RKO (cell line): ENCODE results near the gene EPHB1.

Experiments used
- DNase-seq: peaks from one replicate; pipeline ENCODE4 v3.0.0-alpha.2; 2016; ENCODE audit warnings: low spot score

The EPHB1 gene

DNA sequence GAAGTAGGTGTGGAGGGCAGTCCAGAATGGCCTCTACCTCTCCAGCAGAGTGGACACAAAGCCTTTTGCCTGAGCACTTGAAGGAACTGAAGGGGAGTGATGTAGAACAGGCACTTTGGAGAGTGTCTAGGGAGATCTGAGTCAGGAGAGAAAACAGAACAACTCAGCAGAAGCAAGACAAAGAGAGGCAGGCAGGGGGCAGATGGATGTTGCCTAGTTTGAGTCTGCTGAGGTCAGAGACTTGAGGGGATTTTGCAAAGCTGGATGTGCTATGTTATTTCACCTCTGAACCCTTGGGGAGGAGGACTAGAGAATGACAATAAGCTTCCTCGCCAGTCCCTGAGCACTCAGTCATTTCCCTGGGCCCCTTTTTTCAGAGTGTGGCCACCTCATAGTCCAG is 366.4 kb downstream of the EPHB1 start:
- no peak for DNase-seq

DNA sequence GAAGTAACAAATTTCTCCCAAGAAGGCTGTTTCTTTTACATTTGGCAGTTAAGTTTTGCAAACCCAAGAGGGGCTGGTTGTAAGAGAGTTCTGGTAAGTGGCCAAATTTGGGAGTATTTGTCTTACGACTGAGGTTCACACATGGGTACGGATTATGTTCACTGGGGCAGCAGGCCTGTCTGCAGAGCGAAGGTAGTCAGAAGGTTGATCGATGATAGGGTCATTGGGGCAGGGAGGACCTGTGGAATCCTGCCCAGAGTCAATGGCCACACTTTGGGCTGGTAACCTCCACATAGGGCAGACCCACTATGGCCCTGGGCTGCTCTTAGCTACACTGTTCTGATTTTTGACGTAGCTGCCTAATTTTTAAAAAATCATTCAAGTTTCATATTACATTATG is 368.6 kb downstream of the EPHB1 start:
- DNase-seq, result no peak

DNA sequence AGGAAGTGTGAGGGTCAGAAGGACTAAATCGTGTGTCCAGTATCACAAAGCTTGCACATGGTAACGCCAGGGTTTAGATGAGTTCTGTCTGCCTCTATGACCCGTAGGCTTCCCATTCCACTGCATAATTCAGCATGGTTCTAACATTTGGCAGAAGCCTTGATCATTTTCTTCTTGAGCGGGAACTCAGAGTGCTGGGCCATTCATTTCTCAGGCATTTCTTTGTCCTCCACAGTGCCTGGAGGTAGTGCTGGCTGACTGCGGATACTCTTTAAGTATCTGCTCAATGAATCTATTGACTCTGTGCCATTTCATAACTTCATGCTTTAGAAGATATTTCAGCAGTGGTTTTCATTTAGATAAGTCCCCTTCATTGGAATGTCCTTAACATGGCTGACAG is 370.2 kb downstream of the EPHB1 start:
- no peak for DNase-seq

DNA sequence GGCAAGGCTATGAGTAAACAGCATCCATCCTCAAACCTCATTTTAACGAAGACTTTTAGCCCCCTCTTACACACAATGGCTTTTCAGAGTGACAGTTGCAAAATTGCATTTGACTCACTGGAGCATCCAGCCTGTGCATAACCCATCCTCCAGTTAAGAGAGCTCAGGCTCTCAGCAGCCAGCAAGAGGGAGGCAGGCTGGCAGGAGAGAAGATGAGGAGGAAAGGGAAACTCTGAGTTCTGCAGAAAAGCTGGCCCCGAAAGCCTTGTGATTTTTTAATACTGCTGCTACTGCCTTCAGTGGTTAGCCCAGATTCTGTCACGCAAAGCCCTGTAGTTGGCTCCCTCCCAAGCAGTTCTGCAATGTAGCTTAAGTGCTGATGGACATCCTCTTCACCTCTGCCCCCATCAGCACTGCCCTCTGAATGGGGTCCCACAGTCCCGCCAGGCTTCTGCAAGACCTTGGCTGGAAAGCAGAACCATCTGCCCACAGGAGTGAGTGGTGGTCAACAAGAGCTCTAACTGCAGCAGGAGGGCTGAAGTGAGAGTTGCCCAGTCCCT is 371.3 kb downstream of the EPHB1 start:
- DNase-seq, result no peak

DNA sequence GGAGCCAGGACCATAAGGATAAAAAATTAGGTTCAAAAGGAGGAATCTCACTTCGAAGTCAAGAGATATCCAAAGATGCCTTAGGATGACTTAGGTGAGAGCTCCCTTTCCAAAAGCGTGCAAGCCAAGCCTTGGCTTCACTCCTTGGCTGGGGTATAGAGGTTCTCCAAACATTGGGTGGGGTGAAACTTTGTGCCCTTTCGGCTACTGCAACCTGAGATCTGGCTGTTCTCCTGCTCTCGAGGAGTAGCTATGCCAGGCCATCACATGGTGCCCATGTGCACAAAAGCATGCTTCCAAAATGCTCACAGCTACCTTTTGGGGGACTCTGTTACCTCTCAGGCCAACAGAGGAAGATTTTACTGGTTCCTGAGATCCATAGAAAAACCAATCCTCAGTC is 373.8 kb downstream of the EPHB1 start:
- no peak for DNase-seq

DNA sequence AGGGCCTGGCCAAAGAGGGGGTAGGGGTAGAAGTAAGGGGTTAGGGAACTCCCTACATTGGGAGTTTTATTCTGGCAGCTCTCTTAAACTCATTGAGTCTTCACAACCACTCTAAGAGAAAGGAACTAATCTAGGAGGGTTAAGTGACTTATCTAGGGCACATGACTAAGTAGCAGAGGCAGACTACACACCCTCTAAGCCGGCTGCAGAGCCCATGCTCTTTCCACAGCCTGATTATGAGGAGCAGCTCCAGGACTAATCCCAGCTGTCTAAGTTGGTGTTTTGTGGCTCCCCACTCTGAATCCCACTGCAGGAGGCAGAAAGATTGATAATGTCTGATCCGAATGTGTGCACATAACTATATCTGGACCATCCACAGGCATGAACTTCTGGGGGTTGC is 374.6 kb downstream of the EPHB1 start:
- DNase-seq, result no peak

DNA sequence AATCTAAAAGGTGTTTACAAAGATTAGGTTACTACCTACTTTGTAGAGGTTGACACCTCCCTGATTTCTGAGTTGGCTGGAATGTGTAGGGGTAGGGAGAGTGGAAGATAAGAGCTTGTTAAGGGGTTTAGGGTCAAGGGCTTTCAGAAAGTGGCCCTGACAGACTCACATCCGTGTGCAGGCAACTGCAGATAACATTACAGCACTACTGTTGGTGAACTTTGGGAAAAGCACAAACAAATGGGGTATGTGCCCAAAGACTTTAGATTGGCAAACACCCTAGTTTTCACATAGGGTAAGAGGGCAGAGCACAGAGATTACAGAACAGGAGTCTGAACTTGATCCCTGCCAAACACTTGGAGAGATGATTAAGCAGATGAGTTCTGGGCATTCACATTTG is 375.7 kb downstream of the EPHB1 start:
- no peak for DNase-seq

DNA sequence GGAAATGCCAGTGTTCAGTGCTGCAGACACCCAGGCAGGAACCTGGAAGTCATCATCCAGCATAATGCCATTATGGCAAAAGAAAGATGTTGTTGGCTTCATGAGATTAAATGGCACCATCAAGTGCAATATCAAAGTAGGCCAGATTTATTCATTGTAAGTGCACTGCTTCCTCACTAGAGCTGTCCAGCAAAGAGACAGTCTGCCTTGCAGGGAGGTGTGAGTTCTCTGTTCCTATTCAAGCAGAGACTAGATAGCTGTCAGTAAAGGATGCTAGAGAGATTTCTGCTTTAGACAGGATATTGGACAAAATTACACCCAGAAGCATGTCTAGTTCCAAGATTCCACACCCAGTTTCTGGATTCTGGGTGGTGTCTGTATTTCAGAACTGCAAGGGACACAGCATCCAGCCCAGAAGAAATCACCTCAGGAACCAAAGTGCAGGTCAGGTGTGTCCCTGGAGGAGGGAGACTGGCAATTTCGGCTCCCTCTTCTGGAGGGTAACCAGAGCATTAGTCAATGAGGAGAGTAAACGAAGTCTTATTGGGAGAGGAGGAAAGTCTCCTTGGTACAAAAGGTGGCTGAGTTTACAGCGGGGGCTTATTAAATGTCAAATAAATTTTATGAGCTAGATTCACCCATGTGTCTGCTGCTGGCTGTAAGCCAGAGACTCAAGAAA is 377.3 kb downstream of the EPHB1 start:
- DNase-seq, result no peak

DNA sequence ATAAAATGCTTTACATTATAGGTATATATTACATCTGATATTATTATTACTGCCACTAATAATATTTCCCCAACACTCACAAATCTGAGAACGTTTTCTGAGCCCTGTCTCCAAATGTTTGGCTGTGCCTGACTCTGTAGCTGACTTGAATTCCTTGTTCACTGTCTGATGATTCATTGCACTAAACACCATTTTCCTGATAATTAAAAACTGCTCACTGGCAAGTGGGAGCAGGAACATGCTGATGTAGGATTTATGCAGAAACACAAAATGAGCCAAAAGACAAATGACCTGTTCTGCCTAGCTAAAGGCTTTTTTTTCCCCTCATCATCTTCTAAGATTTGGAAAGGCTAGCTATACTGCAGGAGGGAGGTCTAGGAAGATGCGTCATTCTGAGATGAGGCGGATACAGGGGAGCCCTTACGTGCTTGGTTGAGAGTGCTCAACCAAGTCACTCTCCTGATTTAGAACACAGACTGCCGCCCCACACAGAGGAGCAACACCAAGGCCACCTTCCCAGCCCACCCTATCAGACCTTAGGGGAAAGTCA is 380.7 kb downstream of the EPHB1 start:
- DNase-seq, result no peak

DNA sequence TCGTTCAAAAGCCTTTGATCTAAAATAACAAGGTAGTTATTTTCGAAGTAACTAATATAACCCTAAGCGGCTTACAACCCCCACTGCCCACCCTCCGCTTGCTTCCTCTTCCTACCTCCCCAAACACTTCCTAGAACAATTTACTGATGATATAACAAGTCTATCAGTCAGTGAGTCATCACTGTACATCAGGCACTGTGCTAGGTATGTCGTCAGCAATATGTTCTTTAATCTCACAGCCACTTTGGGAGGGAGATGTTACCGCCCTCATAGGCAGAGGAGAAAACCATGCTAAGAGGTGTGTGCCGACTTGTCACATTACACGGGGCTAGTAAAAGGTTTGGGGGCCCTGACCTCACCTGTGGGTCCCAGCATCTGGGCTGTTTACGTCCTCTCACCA is 381.8 kb downstream of the EPHB1 start:
- no peak for DNase-seq

DNA sequence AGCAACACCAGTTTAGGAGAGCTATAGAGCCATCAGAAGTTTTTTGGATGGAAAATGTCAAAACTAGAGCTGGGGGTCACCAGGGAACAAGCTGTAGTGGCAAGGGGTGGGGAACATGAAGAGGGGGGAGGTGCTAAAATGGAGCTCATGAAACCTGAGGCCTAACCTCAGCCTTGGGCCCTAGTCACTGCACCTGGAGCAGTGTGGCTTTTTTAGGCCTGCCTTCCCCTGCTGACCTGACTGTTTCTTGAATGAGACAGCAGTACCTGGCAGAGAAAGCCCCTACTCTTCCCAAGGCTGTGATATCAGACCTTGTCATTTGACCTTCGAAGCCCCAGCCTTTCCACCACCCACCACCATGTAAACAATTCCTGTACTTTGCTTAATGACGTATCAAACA is 383.5 kb downstream of the EPHB1 start:
- no peak for DNase-seq

DNA sequence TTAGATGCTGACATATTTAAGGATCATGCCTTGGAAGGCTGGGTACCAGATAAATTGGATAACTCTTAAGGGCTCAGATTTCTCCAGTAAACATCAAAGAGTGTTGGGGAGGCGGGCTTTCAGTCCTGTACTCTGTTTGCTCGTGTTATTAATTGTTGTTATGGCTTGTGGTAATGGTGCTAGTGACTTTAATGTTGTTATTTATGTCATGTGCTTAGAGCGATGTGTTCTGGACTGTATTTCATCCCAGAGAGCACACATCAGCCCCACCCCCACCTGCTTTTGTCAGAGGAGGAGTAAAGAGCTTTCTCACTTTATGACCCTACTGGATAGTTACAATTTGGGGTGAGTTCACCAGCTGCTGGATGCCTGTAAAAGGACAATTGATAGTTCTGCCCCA is 386.3 kb downstream of the EPHB1 start:
- no peak for DNase-seq

DNA sequence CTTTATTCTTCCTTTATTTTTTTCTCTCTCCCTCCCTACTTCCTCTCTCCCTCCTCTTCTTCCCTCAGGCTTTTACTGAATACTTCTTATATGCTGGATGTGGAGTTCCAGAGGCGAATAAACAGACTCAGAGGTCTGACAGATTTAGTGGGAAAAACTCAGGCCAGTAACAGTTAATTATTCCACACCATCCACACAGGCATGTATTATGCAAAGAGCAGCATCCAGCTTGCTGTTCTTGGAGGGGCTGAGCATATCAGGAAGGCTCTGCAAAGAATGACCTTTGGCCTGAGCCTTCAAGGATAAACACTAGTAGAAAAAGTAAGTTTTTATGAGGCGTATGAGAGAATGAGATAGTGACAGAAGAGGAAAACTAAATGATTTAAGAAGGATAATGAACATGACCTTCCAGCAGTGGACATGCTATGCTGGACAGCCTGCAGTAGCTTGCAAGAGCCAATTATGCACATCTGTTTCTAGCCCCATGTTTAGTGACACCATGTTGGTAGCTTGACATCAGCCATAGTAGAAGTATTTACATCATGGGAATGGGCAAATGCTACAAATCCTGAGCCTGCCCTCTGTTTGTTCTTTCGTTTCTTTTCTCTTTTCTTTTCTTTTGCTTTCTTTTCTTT is 387.4 kb downstream of the EPHB1 start:
- no peak for DNase-seq

DNA sequence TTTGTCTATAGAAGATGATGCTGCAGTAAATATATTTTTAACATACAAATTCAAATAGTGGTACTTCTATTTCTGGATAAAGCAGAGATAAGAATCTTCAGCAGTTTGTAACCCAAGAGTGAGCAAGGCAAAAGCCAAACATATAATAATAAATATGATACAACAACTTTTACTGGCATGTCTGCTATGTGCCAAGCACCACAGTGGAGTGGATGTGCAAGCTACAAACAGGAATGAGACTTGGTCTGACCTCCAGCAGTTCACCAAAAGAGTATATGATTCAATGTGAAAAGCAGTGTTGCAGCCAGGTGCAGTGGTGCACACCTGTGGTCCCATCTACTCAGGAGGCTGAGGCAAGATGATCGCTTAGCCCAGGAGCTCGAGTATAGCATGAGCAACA is 395.6 kb downstream of the EPHB1 start:
- no peak for DNase-seq

DNA sequence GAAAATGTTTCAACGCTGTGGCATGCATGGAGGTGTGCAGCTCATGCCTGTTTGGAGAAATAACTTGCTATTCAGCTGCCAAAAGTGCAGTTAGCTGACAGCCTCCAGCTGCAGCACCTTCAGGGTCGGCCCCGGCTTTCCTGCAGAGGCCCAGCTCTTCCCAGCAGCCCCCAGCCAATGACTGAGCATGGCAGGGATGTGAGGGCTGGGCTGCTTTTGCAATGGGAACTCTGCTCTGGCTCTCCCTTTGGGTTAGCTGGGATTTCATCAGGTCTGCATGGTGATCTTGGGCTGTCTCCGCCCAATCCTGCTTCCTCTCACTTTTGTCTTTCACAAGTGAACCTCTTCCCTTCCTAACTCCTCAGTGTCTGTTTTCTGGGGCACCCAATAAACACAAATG is 396.6 kb downstream of the EPHB1 start:
- DNase-seq, result no peak

DNA sequence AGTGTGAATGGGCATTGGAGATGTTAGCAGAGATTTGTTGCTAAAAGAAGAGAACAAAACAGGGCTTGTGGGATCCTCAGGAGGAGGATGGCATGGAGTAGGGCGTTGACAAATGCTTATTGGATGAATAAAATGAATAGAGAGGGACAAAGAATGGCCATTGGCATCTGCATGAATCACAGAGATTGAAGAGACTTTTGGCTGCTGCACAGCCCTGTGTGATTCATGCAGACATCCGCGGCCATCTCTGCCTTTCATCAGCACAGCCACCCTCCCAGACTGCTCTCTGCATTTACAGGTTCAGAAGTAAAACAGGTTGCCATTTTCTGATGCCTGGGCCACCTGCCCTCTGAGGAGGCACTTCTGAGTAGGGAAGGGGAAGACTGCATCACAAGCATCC is 397.9 kb downstream of the EPHB1 start:
- DNase-seq, result no peak

DNA sequence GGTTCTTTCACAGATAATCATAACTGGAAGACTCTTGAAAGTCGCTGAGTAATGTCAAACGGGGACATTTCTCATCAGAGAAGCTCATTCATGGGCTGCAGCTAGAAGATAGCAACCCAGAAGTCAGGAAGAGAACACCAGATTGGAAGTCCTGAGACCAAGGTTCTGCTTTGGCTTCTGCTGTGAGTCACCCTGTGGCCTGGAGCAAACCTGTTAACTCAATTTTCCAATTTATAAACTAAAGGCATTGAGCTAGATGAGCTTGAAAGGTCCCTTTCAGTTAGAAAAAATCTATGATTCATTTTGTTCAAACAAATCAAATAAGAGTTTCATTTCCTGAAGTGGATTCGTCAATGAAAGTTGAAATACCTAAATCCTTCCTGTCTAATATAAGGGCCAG is 402.2 kb downstream of the EPHB1 start:
- DNase-seq, result no peak

DNA sequence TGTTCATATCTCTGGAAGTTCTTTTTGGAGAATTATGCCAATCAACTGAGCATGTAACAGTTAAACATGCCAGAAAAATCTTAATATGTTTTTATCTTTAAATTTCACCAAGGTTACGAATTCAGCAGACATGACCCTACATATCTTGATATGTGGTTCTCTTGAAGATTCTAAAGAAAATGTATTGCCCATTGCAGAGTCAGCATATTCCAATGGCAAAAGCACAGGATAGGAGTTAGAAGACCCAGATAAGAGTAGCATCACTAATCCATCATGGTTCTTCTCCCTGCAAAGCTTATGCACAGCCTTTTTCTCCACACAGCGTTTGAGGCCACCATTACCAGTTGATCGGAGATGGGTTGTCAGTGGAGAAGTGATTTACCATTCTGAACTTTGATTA is 402.8 kb downstream of the EPHB1 start:
- DNase-seq, result no peak

DNA sequence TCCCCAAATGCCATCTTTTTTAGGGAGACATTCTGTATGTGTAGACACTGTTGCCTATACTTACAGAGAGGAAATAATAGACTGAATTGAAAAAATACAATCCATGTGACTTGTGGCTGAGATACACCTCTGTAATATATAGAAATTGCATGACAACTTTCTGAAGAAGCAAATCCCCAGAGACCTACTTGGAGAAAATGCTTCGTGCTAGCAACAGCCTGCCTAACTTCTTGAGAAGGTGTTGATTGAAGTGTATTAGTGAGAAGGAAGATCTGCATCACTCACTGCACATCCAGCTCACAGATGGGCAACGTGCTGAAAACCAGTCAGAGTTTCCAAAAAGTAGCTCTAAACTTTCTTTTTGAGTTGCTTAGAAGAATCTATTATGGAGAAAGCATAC is 404.1 kb downstream of the EPHB1 start:
- no peak for DNase-seq

DNA sequence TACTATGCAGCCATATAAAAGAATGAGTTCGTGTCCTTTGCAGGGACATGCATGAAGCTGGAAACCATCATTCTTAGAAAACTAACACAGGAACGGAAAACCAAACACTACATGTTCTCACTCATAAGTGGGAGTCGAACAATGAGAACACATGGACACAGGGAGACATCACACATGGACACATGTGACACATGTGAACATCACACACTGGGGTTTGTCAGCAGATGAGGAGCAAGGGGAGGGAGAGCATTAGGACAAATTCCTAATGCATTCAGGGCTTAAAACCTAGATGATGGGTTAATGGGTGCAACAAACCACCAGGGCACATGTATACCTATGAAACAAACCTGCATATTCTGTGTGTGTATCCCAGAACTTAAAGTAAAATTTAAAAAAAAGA is 408.0 kb downstream of the EPHB1 start:
- no peak for DNase-seq

DNA sequence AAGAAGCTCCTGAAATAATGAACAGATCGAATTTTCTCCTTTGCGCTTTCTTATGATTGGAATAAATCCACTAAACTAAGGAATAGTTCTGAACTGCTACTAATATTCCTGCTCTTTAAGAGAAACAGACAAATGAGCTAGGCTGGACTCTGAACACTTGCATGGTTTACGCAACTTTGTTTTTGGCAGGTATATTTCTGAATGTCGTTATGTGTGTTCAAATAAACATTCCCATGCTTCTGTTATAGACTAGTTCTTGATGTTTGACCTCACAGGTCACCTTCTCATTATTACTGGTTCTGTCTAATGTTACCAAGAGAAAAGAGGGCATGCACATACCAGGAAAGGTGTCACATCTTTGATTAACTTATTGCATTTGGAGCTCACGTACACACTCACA is 418.2 kb downstream of the EPHB1 start:
- no peak for DNase-seq

DNA sequence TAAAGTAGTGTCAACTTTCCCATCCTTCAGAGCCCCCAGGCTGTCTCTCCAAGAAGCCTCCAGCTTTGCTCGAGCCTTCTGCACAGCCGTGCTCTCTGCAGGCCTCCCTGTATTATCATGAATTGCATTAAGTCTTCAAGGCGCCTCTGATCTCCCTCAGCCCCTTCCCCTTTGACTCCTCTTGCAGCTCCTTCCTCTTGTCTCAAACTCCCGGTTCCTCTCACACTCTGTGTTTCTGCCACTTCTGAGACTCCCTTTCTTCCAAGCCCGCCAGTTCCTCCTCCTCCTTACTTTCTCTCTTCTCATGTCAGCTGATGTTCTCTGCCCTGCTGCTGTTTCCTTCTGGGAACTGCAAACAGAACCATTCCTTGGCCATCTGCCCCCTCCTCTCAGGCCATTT is 418.8 kb downstream of the EPHB1 start:
- DNase-seq, result no peak

DNA sequence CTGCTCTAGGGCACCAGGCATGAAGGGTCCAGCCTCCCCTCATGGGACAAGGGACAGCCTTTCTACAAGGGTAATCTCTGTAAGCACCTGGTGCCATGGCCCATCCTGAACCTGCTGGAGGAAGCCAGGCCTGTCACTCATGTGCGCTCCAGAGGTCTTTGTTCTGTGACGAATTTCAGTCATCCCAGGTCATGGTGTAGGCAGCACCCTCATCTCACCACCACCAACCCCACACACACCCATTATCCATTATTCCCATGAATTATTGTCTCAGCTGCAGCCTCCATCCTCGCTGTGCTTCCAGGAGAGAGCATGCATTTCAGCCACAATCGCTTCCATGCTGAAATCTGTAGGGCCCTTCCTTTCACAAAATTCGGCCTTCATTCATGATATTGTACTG is 419.3 kb downstream of the EPHB1 start:
- no peak for DNase-seq

DNA sequence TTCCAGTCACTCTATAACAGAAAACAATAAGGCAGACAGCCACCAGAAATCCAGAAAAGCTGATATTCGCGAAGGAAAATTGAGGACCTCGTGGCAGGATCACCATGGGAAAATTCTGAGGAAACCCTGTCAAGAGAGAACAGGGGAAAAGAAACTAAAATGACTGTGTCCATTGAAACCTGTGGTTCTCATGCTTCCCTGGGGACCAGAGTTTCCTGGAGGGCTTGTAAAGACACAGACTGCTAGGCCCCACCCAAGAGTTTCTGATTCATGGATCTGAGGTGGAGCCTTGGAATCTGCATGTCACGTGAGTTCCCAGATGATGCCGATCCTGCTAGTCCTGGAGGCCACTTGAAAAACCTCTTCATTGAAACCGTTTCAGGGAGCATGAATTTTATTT is 420.5 kb downstream of the EPHB1 start:
- no peak for DNase-seq
